ENCODE measurements around the gene AMBRA1.

AMBRA1 gene

DNA sequence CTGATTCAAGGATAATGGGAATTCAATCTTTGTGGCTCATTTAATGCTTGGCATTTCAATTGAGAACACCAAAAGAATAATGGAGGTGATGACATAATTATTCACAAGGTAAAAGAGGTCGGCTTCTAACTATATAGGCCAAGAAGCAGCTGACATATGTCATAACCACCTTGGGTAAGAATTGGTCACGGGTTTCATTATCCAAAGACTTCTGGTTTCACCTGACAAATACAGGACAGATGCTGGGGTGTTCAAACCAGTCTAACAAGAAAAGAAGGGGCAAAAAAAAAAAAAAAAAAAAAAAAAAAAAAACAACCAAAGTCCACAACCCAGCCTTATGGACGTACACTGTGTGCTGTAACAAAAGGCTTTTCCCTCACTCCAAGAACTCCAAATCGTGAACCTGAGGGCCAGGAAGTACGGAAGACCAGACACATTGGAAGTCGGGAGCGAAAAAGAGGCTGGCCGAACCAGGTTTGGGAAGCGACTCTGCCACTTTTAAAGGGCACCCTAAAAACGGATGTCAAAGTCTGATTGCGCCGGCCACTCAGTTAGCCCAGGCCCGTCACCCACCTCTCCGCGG, 22.8 kb upstream of the AMBRA1 start:
- H3K4me3 ChIP-seq (ENCODE audit: low read depth, low read length): peak overlapping the region; percentile 93
- TF ChIP-seq, protein P1, sequence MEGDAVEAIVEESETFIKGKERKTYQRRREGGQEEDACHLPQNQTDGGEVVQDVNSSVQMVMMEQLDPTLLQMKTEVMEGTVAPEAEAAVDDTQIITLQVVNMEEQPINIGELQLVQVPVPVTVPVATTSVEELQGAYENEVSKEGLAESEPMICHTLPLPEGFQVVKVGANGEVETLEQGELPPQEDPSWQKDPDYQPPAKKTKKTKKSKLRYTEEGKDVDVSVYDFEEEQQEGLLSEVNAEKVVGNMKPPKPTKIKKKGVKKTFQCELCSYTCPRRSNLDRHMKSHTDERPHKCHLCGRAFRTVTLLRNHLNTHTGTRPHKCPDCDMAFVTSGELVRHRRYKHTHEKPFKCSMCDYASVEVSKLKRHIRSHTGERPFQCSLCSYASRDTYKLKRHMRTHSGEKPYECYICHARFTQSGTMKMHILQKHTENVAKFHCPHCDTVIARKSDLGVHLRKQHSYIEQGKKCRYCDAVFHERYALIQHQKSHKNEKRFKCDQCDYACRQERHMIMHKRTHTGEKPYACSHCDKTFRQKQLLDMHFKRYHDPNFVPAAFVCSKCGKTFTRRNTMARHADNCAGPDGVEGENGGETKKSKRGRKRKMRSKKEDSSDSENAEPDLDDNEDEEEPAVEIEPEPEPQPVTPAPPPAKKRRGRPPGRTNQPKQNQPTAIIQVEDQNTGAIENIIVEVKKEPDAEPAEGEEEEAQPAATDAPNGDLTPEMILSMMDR (IDR thresholded peaks at IDR 0.05; ENCODE audit: insufficient read depth, low read depth, low read length, missing control alignments): no peak
- peak; percentile 52 for DNase-seq (ENCODE audit: low read depth)

DNA sequence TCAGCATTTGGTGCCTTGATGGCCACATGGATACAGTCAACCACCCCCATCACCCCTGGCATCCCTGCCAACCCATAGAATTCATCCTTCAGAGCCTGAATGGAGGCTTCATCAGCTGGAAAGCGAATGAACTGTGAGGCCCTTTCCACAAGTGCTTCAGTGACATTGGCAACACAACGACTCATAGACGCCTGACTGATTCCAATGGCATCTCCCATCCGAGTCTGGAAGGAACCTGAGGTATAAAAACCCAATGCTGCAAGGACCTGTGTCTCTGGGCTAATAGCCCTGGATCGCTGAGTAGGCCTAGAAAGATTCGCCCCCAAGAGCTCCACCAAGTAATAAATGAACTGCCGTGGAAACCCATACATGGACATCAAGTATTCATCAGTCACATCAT, 21.9 kb upstream of the AMBRA1 start:
- no peak overlapping the region for H3K4me3 ChIP-seq (ENCODE audit: low read depth, low read length)
- no peak for DNase-seq (ENCODE audit: low read depth)
- TF ChIP-seq, protein P1 (IDR thresholded peaks at IDR 0.05; ENCODE audit: insufficient read depth, low read depth, low read length, missing control alignments): no peak

DNA sequence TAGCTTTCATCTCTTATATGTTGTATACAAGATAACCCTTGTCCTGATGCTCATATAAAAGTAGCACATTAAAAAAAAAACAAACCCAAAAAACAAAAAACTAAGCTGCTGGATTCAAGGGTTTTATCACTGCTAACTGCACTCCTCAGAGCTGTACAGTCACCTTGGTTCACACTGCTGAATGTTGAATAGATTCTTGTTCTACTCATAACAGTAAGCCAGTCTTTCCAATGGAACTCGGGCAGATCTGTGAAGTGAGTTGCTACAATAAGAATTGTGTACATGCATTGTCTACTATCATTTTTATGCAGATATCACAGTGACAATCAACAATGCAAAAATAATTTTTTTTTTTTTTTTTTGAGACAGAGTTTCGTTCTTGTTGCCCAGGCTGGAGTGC, 18.5 kb upstream of the AMBRA1 start:
- H3K4me3 ChIP-seq (ENCODE audit: low read depth, low read length): no peak overlapping the region
- TF ChIP-seq, protein P1 (IDR thresholded peaks at IDR 0.05; ENCODE audit: insufficient read depth, low read depth, low read length, missing control alignments): no peak
- DNase-seq (ENCODE audit: low read depth): no peak

DNA sequence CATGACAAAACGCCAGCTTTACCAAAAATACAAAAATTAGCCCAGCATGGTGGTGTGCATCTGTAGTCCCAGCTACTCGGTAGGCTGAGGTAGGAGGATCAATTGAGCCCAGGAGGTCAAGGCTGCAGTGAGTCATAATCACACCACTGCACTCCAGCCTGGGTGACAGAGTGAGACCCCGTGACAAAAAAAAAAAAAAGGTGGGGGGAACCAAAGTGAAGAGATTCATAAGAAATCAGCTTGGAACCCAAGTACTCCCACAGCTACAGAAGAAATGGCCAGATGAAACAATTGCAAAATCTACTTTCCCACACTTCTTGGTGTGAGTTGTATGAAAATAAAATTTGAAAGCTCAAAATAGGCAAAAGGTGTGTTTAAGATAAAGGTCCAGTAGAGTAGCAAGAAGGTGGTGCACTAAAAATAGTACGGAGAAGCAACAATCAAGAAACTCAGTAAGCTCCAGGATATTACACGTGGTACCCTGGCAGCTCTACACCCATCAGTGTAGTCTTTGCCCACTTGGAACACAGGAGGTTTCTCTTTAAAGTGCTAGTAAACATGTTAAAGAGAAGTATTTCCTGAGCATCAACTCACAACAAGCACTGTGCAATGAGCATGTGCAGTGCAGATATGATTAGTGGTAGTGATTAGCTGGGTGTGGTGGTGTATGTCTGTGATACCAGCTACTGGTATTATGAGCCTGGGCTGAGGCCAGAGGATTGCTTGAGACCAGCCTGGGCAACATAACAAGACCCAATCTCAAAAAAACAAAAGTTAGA, 17.9 kb upstream of the AMBRA1 start:
- H3K4me3 ChIP-seq (ENCODE audit: low read depth, low read length): no peak overlapping the region
- DNase-seq (ENCODE audit: low read depth): no peak
- TF ChIP-seq, protein P1 (IDR thresholded peaks at IDR 0.05; ENCODE audit: insufficient read depth, low read depth, low read length, missing control alignments): no peak

DNA sequence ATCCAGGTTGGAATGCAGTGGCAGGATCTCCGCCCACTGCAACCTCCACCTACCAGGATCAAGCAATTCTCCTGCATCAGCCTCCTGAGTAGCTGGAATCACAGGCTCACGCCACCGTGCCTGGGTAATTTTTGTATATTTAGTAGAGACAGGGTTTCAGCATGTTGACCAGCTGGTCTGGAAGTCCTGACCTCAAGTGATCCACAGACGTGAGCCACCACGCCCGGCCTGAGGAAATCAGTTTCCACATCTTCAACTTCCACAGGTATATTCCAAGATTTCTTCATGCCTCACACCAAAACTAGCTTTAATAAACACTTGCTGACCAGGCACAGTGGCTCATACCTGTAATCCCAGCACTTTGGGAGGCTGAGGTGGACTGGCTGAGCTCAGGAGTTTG, 15.6 kb upstream of the AMBRA1 start:
- TF ChIP-seq, protein P1 (IDR thresholded peaks at IDR 0.05; ENCODE audit: insufficient read depth, low read depth, low read length, missing control alignments): no peak
- DNase-seq (ENCODE audit: low read depth): no peak
- H3K4me3 ChIP-seq (ENCODE audit: low read depth, low read length): no peak overlapping the region

DNA sequence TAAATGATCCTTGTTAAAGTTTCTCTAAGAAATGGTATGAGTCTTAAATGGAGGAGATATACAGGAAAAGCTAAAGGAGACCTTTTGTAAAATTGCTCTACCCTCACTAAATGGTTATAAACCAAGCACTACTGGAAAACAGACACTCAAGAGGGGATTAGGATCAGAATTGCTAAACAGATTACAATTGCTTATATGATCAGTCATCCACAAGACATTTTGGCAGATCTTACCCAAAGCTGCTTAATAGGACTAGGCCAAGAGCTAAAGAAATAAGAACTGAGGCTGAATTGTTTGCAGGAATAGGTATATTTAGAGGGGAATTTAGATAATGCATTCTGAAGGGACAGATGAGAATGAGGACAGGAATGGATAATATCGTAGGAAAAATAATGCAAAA, 13.7 kb upstream of the AMBRA1 start:
- TF ChIP-seq, protein P1 (IDR thresholded peaks at IDR 0.05; ENCODE audit: insufficient read depth, low read depth, low read length, missing control alignments): no peak
- DNase-seq (ENCODE audit: low read depth): no peak
- no peak overlapping the region for H3K4me3 ChIP-seq (ENCODE audit: low read depth, low read length)

All from GM12865 (cell line).